ENCODE data around the gene TSPAN2.
A peak's percentile ranks its signal among the peaks of the same experiment; 100 is the strongest.

The TSPAN2 gene

GRCh38 chr1:115090956-115091355 lies 1.7 kb upstream of the TSPAN2 start:
- Histone ChIP-seq H3K79me2 (ENCODE audit: control insufficient read depth, insufficient read depth, low read length, unreplicated experiment) (no peaks in the 10 kb centered on the region), H3K4me3 (ENCODE audit: low read depth, low read length) (no peak overlapping the region), H2AFZ (ENCODE audit: low read length, unreplicated experiment) (no peak overlapping the region), H3K27me3 (ENCODE audit: insufficient read depth, low read length) (no peaks in the 10 kb centered on the region), H3K27ac (ENCODE audit: low read depth, low read length) (no peak overlapping the region), H3K36me3 (ENCODE audit: insufficient read depth, low read length) (no peaks in the 10 kb centered on the region), H3K4me1 (ENCODE audit: control insufficient read depth, insufficient read depth, low read length, unreplicated experiment) (peaks cover 4% of the 10 kb centered on the region)

- Histone ChIP-seq H3K4me1 (ENCODE audit: control insufficient read depth, insufficient read depth, low read length, unreplicated experiment) (peaks cover 4% of the 10 kb centered on the region), H3K27ac (ENCODE audit: low read depth, low read length) (peak overlapping the region; percentile 23; the same call in 1 of the 2 replicates), H3K4me3 (ENCODE audit: low read depth, low read length) (0 out of 2 replicates have a peak overlapping the region, but pooled peaks have one; percentile 90), H2AFZ (ENCODE audit: low read length, unreplicated experiment) (no peak overlapping the region), H3K36me3 (ENCODE audit: insufficient read depth, low read length) (no peaks in the 10 kb centered on the region), H3K27me3 (ENCODE audit: insufficient read depth, low read length) (no peaks in the 10 kb centered on the region), H3K79me2 (ENCODE audit: control insufficient read depth, insufficient read depth, low read length, unreplicated experiment) (no peaks in the 10 kb centered on the region)
Observed at GRCh38 chr1:115090540-115090939, 1.2 kb upstream of the TSPAN2 start.

GRCh38 chr1:115090186-115090490 lies 835 bp upstream of the TSPAN2 start:
- Histone ChIP-seq H3K27ac (ENCODE audit: low read depth, low read length) (peak overlapping the region; percentile 23; the same call in 1 of the 2 replicates), H3K36me3 (ENCODE audit: insufficient read depth, low read length) (no peaks in the 10 kb centered on the region), H3K27me3 (ENCODE audit: insufficient read depth, low read length) (no peaks in the 10 kb centered on the region), H2AFZ (ENCODE audit: low read length, unreplicated experiment) (no peak overlapping the region), H3K4me1 (ENCODE audit: control insufficient read depth, insufficient read depth, low read length, unreplicated experiment) (peaks cover 4% of the 10 kb centered on the region), H3K79me2 (ENCODE audit: control insufficient read depth, insufficient read depth, low read length, unreplicated experiment) (no peaks in the 10 kb centered on the region), H3K4me3 (ENCODE audit: low read depth, low read length) (peak overlapping the region; percentile 90)

GRCh38 chr1:115088871-115089419 lies 358 bp downstream of the TSPAN2 start:
- Histone ChIP-seq H3K27me3 (ENCODE audit: insufficient read depth, low read length) (no peaks in the 10 kb centered on the region), H3K27ac (ENCODE audit: low read depth, low read length) (no peak overlapping the region), H2AFZ (ENCODE audit: low read length, unreplicated experiment) (no peak overlapping the region), H3K36me3 (ENCODE audit: insufficient read depth, low read length) (no peaks in the 10 kb centered on the region), H3K4me1 (ENCODE audit: control insufficient read depth, insufficient read depth, low read length, unreplicated experiment) (peaks cover 4% of the 10 kb centered on the region), H3K4me3 (ENCODE audit: low read depth, low read length) (peak overlapping the region; percentile 90), H3K79me2 (ENCODE audit: control insufficient read depth, insufficient read depth, low read length, unreplicated experiment) (no peaks in the 10 kb centered on the region)

GRCh38 chr1:115088115-115088778 lies 1.1 kb downstream of the TSPAN2 start:
- Histone ChIP-seq H3K4me1 (ENCODE audit: control insufficient read depth, insufficient read depth, low read length, unreplicated experiment) (peaks cover 4% of the 10 kb centered on the region), H3K36me3 (ENCODE audit: insufficient read depth, low read length) (no peaks in the 10 kb centered on the region), H3K4me3 (ENCODE audit: low read depth, low read length) (no peak overlapping the region; the same call in 1 of the 2 replicates), H2AFZ (ENCODE audit: low read length, unreplicated experiment) (no peak overlapping the region), H3K27me3 (ENCODE audit: insufficient read depth, low read length) (no peaks in the 10 kb centered on the region), H3K27ac (ENCODE audit: low read depth, low read length) (no peak overlapping the region), H3K79me2 (ENCODE audit: control insufficient read depth, insufficient read depth, low read length, unreplicated experiment) (no peaks in the 10 kb centered on the region)

- no peak overlapping the region for H2AFZ ChIP-seq (ENCODE audit: low read length, unreplicated experiment)
- no peaks in the 10 kb centered on the region for H3K79me2 ChIP-seq (ENCODE audit: control insufficient read depth, insufficient read depth, low read length, unreplicated experiment)
- no peak overlapping the region for H3K4me3 ChIP-seq (ENCODE audit: low read depth, low read length)
- no peak overlapping the region for H3K27ac ChIP-seq (ENCODE audit: low read depth, low read length)
- peaks cover 4% of the 10 kb centered on the region for H3K4me1 ChIP-seq (ENCODE audit: control insufficient read depth, insufficient read depth, low read length, unreplicated experiment)
- H3K36me3 ChIP-seq (ENCODE audit: insufficient read depth, low read length) = no peaks in the 10 kb centered on the region
- H3K27me3 ChIP-seq (ENCODE audit: insufficient read depth, low read length) = no peaks in the 10 kb centered on the region
Observed at GRCh38 chr1:115086176-115086830, 3.0 kb downstream of the TSPAN2 start.

GRCh38 chr1:115084902-115085511 lies 4.3 kb downstream of the TSPAN2 start:
- no peak overlapping the region for H3K27ac ChIP-seq (ENCODE audit: low read depth, low read length)

GRCh38 chr1:115082949-115083348 lies 6.4 kb downstream of the TSPAN2 start:
- Histone ChIP-seq H3K79me2 (ENCODE audit: control insufficient read depth, insufficient read depth, low read length, unreplicated experiment) (no peaks in the 10 kb centered on the region), H2AFZ (ENCODE audit: low read length, unreplicated experiment) (no peak overlapping the region), H3K27me3 (ENCODE audit: insufficient read depth, low read length) (no peaks in the 10 kb centered on the region), H3K27ac (ENCODE audit: low read depth, low read length) (no peak overlapping the region), H3K36me3 (ENCODE audit: insufficient read depth, low read length) (no peaks in the 10 kb centered on the region), H3K4me1 (ENCODE audit: control insufficient read depth, insufficient read depth, low read length, unreplicated experiment) (no peaks in the 10 kb centered on the region), H3K4me3 (ENCODE audit: low read depth, low read length) (no peak overlapping the region)

More at GRCh38 chr1:115084902-115085511, 4.3 kb downstream of the TSPAN2 start:
- Histone ChIP-seq H3K27me3 (ENCODE audit: insufficient read depth, low read length) (no peaks in the 10 kb centered on the region), H2AFZ (ENCODE audit: low read length, unreplicated experiment) (no peak overlapping the region), H3K4me3 (ENCODE audit: low read depth, low read length) (no peak overlapping the region), H3K4me1 (ENCODE audit: control insufficient read depth, insufficient read depth, low read length, unreplicated experiment) (no peaks in the 10 kb centered on the region), H3K79me2 (ENCODE audit: control insufficient read depth, insufficient read depth, low read length, unreplicated experiment) (no peaks in the 10 kb centered on the region), H3K36me3 (ENCODE audit: insufficient read depth, low read length) (no peaks in the 10 kb centered on the region)

- no peaks in the 10 kb centered on the region for H3K27me3 ChIP-seq (ENCODE audit: insufficient read depth, low read length)
- H3K4me3 ChIP-seq (ENCODE audit: low read depth, low read length) = no peak overlapping the region
- H3K27ac ChIP-seq (ENCODE audit: low read depth, low read length) = no peak overlapping the region
- no peaks in the 10 kb centered on the region for H3K36me3 ChIP-seq (ENCODE audit: insufficient read depth, low read length)
- H3K4me1 ChIP-seq (ENCODE audit: control insufficient read depth, insufficient read depth, low read length, unreplicated experiment) = peaks cover 8% of the 10 kb centered on the region
- no peaks in the 10 kb centered on the region for H3K79me2 ChIP-seq (ENCODE audit: control insufficient read depth, insufficient read depth, low read length, unreplicated experiment)
- H2AFZ ChIP-seq (ENCODE audit: low read length, unreplicated experiment) = no peak overlapping the region
Observed at GRCh38 chr1:115078708-115079107, 10.6 kb downstream of the TSPAN2 start.

GRCh38 chr1:115077984-115078330 lies 11.3 kb downstream of the TSPAN2 start:
- H3K27ac ChIP-seq (ENCODE audit: low read depth, low read length) = no peak overlapping the region
- H3K4me3 ChIP-seq (ENCODE audit: low read depth, low read length) = no peak overlapping the region
- H3K4me1 ChIP-seq (ENCODE audit: control insufficient read depth, insufficient read depth, low read length, unreplicated experiment) = peaks cover 8% of the 10 kb centered on the region
- no peaks in the 10 kb centered on the region for H3K36me3 ChIP-seq (ENCODE audit: insufficient read depth, low read length)
- no peaks in the 10 kb centered on the region for H3K27me3 ChIP-seq (ENCODE audit: insufficient read depth, low read length)
- no peaks in the 10 kb centered on the region for H3K79me2 ChIP-seq (ENCODE audit: control insufficient read depth, insufficient read depth, low read length, unreplicated experiment)
- no peak overlapping the region for H2AFZ ChIP-seq (ENCODE audit: low read length, unreplicated experiment)
